Thyroid gland (tissue), 4 donors: ENCODE data around the gene RBP3. TPM values are rescaled to one million over a fixed set of nuclear protein-coding genes. Genes with fewer than 3 reads are reported as not detected.

Experiments used
- DNase-seq, 2 donors: peaks; one replicate each; pipeline ENCODE4 v3.0.0-alpha.2; 2019
- H3K27ac ChIP-seq, 3 donors: fragments of 200-600 bp; sonication (generic); 1 replicate in 2 of 3; 2 replicates in 1 of 3; pipeline ENCODE4 v1.5.1; 2016 to 2019; ENCODE audit warnings: mild to moderate bottlenecking in 1 of 3, moderate library complexity in 1 of 3
- H3K27me3 ChIP-seq: fragments of 200-600 bp; sonication (generic); one replicate; pipeline ENCODE4 v1.5.1; 2019
- H3K36me3 ChIP-seq, 2 donors: fragments of 200-600 bp; sonication (generic); one replicate each; pipeline ENCODE4 v1.5.1; 2016 to 2019
- H3K4me1 ChIP-seq, 2 donors: fragments of 200-600 bp; sonication (generic); one replicate each; pipeline ENCODE4 v1.5.1; 2017 to 2019
- H3K4me3 ChIP-seq, 3 donors: fragments of 200-600 bp; sonication (generic); replicated peaks in 1 of 3; 1 replicate in 2 of 3; 2 replicates in 1 of 3; pipeline ENCODE4 v1.5.1; 2016; ENCODE audit warnings: mild to moderate bottlenecking in 1 of 3
- H3K9me3 ChIP-seq: fragments of 200-600 bp; sonication (generic); one replicate; pipeline ENCODE4 v1.5.1; 2017
- POLR2A ChIP-seq, 2 donors: fragments of 450-650 bp; IDR thresholded peaks; one replicate each; pipeline ENCODE4 v1.6.1; 2017; ENCODE audit warnings: antibody characterized with exemption in 2 of 2, mild to moderate bottlenecking in 2 of 2, moderate library complexity in 1 of 2
- WGBS, 2 donors: methylation state at CpG; one replicate each; pipeline ENCODE4 v1.1.5; 2017; 5-methylcytosine and 5-hydroxymethylcytosine counted together
- intact Hi-C: fragments of 100-400 bp; cut with DNase I; formaldehyde crosslinking; loops from one replicate; pipeline ENCODE4 v1.15.1; 2023
- total RNA-seq, 4 donors: library from RNA; depleted of rRNA; stranded (reverse); fragments of >200 nt; gene quantifications; one replicate each; pipeline ENCODE4 v1.2.3, GENCODE V29; 2016
- TF ChIP-seq, protein P1 (sequence below), 6 experiments: fragments of 200-600 bp in 3 of 6; fragments of 450-650 bp in 3 of 6; sonication (generic) in 3 of 6; IDR thresholded peaks; one replicate each; pipeline ENCODE4 v1.5.1; 2016 to 2019; ENCODE audit warnings: antibody characterized with exemption in 6 of 6, mild to moderate bottlenecking in 2 of 6, inconsistent platforms in 1 of 6, moderate library complexity in 1 of 6

Gene RBP3
- total RNA-seq, 4 donors from 2014 or later, result not detected

DNA sequence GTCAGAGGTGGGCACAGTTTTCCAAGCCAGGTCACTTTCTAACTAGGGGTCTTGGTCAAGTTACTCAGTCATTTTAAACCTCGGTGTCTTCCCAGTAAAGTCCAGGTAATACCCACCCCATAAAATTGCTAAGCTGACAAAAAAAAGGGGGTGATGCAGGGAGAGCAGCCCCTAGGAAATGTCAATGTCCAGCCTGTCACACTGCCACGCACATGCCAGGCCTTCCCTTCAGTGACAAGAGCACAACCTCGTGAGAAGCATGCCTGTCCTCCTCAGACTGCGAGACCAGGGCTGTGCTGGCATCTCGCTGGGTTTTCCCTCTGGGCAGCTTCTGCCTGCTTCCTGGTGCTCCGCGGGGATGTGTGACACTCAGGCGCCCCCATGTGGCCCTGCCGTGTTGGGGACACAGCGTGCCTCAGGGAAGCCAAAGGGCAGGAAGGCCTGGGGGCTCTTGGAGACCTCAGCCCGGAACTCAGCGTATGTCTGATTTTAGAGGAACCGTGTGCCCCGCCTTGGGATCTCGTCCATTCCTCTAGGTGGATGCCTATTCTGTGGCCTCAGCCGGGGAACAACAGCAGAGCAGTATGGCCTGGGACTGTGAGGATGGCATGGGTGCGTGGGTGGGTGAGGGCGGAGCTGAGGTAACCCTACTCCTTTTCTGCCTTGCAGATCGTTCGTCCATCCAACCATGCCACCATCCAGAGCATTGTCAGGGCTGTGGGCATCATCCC lies 36.1 kb upstream of the RBP3 start:
- no peaks in the 10 kb centered on the region for H3K9me3 ChIP-seq
- H3K4me3 ChIP-seq, result no peak overlapping the region
- H3K27ac ChIP-seq, result no peak overlapping the region
- TF ChIP-seq, protein P1, sequence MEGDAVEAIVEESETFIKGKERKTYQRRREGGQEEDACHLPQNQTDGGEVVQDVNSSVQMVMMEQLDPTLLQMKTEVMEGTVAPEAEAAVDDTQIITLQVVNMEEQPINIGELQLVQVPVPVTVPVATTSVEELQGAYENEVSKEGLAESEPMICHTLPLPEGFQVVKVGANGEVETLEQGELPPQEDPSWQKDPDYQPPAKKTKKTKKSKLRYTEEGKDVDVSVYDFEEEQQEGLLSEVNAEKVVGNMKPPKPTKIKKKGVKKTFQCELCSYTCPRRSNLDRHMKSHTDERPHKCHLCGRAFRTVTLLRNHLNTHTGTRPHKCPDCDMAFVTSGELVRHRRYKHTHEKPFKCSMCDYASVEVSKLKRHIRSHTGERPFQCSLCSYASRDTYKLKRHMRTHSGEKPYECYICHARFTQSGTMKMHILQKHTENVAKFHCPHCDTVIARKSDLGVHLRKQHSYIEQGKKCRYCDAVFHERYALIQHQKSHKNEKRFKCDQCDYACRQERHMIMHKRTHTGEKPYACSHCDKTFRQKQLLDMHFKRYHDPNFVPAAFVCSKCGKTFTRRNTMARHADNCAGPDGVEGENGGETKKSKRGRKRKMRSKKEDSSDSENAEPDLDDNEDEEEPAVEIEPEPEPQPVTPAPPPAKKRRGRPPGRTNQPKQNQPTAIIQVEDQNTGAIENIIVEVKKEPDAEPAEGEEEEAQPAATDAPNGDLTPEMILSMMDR (IDR thresholded peaks at IDR 0.05), result peak; percentile 61 to 91 (median 82)
- no peak for TF ChIP-seq POLR2A (IDR thresholded peaks at IDR 0.05)
- H3K36me3 ChIP-seq, result no peaks in the 10 kb centered on the region
- intact Hi-C loops, result loop anchor here (2.0 to 5.0 kb wide), 2 partner anchors 263 to 285 kb away; no protein-coding TSS in a partner anchor
- peaks cover 0 to 29% of the 10 kb centered on the region in 2 donors for H3K4me1 ChIP-seq
- whole genome bisulfite sequencing, 2 donors, result 30 to 33% methylated on average over 13 to 17 of the region's 20 CpGs
- H3K27me3 ChIP-seq, result no peaks in the 10 kb centered on the region
- peak; percentile 88 to 89 for DNase-seq

DNA sequence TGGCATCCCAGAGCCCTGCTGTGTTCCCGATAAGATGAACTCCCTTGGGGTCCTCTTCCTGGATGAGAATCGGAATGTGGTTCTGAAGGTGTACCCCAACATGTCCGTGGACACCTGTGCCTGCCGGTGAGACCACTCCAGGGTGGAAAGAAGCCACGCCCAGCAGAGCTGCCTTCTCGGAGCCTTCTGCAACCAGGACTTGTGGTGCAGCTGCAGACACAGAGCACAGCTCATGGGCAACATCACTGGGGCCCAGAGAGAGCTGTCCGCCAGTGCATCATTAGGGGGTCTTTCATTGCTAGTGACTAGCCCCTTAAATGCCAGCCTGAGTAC lies 35.5 kb upstream of the RBP3 start:
- intact Hi-C loops, result loop anchor here (2.0 to 5.0 kb wide), 2 partner anchors 264 to 285 kb away; no protein-coding TSS in a partner anchor

DNA sequence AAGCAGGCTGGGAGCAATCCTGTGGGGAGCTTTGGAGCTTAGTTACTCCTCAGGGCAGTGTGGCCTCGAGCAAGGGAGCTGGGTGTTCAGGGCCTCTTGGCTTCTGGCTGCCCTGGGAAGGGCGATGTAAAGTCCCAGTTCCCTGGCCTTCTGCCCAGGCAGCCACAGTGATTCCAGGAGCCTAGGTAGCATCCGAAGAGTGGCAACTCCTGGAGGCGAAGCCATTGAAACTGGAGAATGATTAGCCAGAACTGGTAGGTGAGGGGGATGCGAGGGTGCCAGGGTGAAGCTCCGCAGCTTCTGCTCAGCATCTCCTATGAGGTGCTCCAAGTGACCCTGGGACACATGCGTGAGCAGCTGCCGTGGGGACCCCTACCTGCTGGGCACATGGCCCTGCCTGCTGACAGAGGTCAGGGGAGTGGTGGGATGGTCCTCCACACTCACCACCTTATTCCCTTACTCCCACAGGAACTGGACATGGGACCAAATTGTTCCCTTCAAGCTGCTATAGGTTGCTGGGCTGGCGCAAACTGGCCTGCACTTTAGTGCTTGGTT lies 33.7 kb upstream of the RBP3 start:
- Histone ChIP-seq H3K9me3 (no peaks in the 10 kb centered on the region), H3K4me1 (peaks cover 0 to 8% of the 10 kb centered on the region in 2 donors), H3K4me3 (no peak overlapping the region), H3K36me3 (no peaks in the 10 kb centered on the region), H3K27me3 (no peaks in the 10 kb centered on the region), H3K27ac (no peak overlapping the region)
- no peak for DNase-seq
- TF ChIP-seq, protein P1 (IDR thresholded peaks at IDR 0.05), result no peak
- no peak for TF ChIP-seq POLR2A (IDR thresholded peaks at IDR 0.05)
- WGBS, 2 donors, result 90 to 93% methylated on average over 8 to 9 of the region's 9 CpGs
- intact Hi-C loops, result loop anchor here (5.0 kb wide), 1 partner anchor 287 kb away; no protein-coding TSS in a partner anchor

More for the DNA sequence above, 35.5 kb upstream of the RBP3 start:
- no peaks in the 10 kb centered on the region for H3K36me3 ChIP-seq
- H3K9me3 ChIP-seq, result no peaks in the 10 kb centered on the region
- H3K27me3 ChIP-seq, result no peaks in the 10 kb centered on the region
- no peak overlapping the region for H3K4me3 ChIP-seq
- no peak for DNase-seq
- no peak overlapping the region for H3K27ac ChIP-seq
- TF ChIP-seq POLR2A (IDR thresholded peaks at IDR 0.05), result no peak
- TF ChIP-seq, protein P1 (IDR thresholded peaks at IDR 0.05), result no peak
- WGBS, 2 donors, result 80 to 94% methylated on average over 5 to 6 of the region's 7 CpGs
- H3K4me1 ChIP-seq, result peaks cover 0 to 24% of the 10 kb centered on the region in 2 donors

DNA sequence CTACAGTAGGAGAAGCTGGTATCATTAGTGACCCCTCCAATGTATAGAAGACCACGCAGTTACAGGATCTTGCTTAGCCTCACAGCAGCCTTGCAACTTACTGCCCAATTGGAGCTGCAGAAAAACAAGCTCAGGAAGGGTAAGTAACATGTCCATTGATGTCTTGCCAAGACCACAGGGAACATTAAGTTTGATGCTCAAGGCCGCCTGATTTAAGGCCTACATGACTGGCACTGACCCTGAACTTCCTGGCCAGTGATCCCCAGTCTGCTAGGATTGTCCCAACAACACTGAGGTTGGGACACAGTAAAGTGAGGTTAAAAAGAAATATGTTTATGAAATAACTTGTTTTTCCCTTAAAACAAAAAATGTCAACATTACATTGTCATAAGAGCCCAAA lies 32.7 kb upstream of the RBP3 start:
- no peak for DNase-seq
- intact Hi-C loops, result no loop called here
- no peaks in the 10 kb centered on the region for H3K9me3 ChIP-seq
- no peak overlapping the region for H3K27ac ChIP-seq
- H3K27me3 ChIP-seq, result no peaks in the 10 kb centered on the region
- H3K36me3 ChIP-seq, result no peaks in the 10 kb centered on the region
- H3K4me1 ChIP-seq, result peaks cover 0 to 7% of the 10 kb centered on the region in 2 donors
- WGBS, 2 donors, result 87 to 98% methylated on average over 2 of the region's 2 CpGs
- TF ChIP-seq, protein P1 (IDR thresholded peaks at IDR 0.05), result no peak
- no peak for TF ChIP-seq POLR2A (IDR thresholded peaks at IDR 0.05)
- H3K4me3 ChIP-seq, result no peak overlapping the region

DNA sequence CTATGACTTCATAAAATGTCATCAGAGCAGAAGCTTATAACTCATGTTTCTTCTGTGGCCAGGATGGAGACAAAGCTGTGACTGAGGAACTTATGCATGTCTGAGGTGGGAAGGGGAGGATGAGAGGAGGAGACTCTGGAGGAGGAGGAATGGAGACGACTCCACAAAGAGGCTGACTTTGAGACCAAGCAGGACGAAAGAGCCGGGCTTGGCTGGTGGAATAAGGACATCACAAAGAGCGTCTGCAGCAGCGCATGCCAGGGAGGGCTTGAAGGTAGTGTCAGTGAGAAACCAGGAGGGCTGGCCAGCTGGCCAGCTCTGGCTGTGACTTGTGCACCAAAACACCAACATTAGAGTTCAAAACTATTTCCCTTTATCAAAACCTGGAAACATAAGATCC lies 32.0 kb upstream of the RBP3 start:
- Histone ChIP-seq H3K4me1 (peaks cover 0 to 7% of the 10 kb centered on the region in 2 donors), H3K9me3 (no peaks in the 10 kb centered on the region), H3K36me3 (no peaks in the 10 kb centered on the region), H3K27ac (no peak overlapping the region), H3K4me3 (no peak overlapping the region), H3K27me3 (no peaks in the 10 kb centered on the region)
- 76 to 80% methylated on average over 5 of the region's 5 CpGs for WGBS, 2 donors
- intact Hi-C loops, result no loop called here
- TF ChIP-seq, protein P1 (IDR thresholded peaks at IDR 0.05), result no peak
- no peak for TF ChIP-seq POLR2A (IDR thresholded peaks at IDR 0.05)
- DNase-seq, result no peak
